ENCODE measurements around the gene PIGH.
A peak's percentile ranks its signal among the peaks of the same experiment; 100 is the strongest.

Gene PIGH

DNA sequence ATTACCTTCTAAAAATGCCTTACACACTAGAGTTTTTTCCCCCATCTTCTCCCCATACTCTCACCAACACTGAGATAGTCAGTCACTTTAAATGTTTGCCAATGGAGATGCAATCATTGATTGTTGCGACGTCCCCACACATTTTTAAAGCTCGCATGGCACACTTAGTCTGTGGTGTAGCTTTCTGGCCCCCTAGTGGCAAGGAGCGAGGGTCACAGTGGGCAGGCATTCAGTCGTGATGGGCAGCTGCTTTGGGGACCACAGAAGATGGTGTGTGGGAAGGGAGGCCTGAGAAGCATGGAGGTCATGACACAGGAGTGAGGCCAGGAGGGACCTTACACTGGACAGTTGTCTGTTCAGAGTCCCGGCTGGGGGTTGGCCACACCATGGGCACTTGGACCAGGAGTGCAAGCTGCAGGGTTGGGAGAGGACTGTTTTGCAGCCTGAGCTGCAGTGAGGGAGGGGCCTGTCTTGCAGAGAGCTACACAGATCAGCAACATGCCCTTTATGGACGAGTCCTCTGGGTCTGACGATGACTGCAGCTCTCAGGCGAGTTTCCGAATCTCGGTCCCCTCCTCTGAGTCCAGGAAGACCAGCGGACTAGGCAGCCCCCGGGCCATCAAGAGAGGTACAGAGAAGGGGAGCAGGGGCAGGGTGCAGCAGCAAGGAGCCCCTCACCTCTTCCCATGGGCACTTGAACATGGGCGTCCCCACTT is 28.6 kb downstream of the PIGH start:
- no peak overlapping the region for H2AFZ ChIP-seq (ENCODE audit: low read length)
- no peaks in the 10 kb centered on the region for H3K9me3 ChIP-seq (ENCODE audit: insufficient read depth, low read depth, low read length)
- no peaks in the 10 kb centered on the region for H3K36me3 ChIP-seq (ENCODE audit: insufficient read depth, low read length)
- H4K20me1 ChIP-seq (ENCODE audit: insufficient read depth, low read length, poor library complexity, severe bottlenecking), result no peaks in the 10 kb centered on the region
- no peaks in the 10 kb centered on the region for H3K79me2 ChIP-seq (ENCODE audit: insufficient read depth, low read length)
- no peak overlapping the region for H3K4me3 ChIP-seq (ENCODE audit: low read length, poor library complexity, severe bottlenecking)
- H3K9me2 ChIP-seq (replicated peaks; ENCODE audit: low read depth, low read length), result no peaks in the 10 kb centered on the region
- no peaks in the 10 kb centered on the region for H3K4me1 ChIP-seq (ENCODE audit: insufficient read depth, low read length, poor library complexity, severe bottlenecking)
- no peak overlapping the region for H3K9ac ChIP-seq (ENCODE audit: low read depth, low read length, poor library complexity, severe bottlenecking)
- no peaks in the 10 kb centered on the region for H3F3A ChIP-seq (ENCODE audit: low read depth)
- no peaks in the 10 kb centered on the region for H3K27me3 ChIP-seq (ENCODE audit: insufficient read depth, low read length, poor library complexity, severe bottlenecking)
- no peak overlapping the region for H3K4me2 ChIP-seq (ENCODE audit: low read depth, low read length, poor library complexity, severe bottlenecking)
- TF ChIP-seq EZH2phosphoT487 (IDR thresholded peaks at IDR 0.05; ENCODE audit: borderline replicate concordance), result no peak
- TF ChIP-seq CTCF (conservative IDR thresholded peaks at IDR 0.05; ENCODE audit: low read length), result peak; percentile 97

- no peak overlapping the region for H3K4me2 ChIP-seq (ENCODE audit: low read depth, low read length, poor library complexity, severe bottlenecking)
- H3K27me3 ChIP-seq (ENCODE audit: insufficient read depth, low read length, poor library complexity, severe bottlenecking), result no peaks in the 10 kb centered on the region
- H3F3A ChIP-seq (ENCODE audit: low read depth), result no peaks in the 10 kb centered on the region
Measured at GRCh38 chr14:67570453-67570852, 29.6 kb downstream of the PIGH start.

DNA sequence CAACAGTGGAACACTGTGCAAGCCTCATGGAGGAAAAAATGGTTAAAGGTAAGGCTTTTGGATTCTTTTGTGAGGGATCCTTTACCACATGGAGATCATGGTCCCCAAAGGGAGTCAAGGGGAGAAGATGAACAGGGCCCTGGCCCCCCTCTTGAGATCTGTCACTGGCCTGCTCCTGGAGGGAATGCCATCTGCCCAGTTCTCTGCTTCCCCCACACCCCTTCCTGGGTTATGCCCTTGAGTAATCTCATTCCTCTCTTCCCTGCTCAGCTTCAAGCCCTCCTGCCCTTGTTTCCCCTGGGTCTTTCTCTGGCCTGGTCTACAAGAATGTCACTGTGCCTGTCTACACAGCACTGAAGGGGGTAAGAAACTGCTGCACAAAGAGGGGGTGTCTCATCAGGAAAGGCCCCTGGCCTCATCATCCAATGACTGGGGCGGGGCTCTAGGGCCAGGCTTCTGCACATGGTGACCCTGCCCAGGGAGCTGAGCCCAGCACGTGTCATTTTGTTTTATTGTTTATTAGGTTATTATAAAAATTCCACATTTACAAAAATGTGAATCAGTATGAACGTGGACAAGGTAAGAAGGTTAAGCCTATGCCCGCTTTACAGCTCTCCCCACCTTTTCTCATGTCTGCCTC is 30.3 kb downstream of the PIGH start:
- Histone ChIP-seq H2AFZ (ENCODE audit: low read length) (peak overlapping the region; percentile 52; the same call in 1 of the 2 replicates), H3K4me1 (ENCODE audit: insufficient read depth, low read length, poor library complexity, severe bottlenecking) (no peaks in the 10 kb centered on the region), H4K20me1 (ENCODE audit: insufficient read depth, low read length, poor library complexity, severe bottlenecking) (no peaks in the 10 kb centered on the region), H3K9ac (ENCODE audit: low read depth, low read length, poor library complexity, severe bottlenecking) (no peak overlapping the region), H3K4me3 (ENCODE audit: low read length, poor library complexity, severe bottlenecking) (no peak overlapping the region), H3K36me3 (ENCODE audit: insufficient read depth, low read length) (no peaks in the 10 kb centered on the region), H3K4me2 (ENCODE audit: low read depth, low read length, poor library complexity, severe bottlenecking) (no peak overlapping the region), H3K9me2 (replicated peaks; ENCODE audit: low read depth, low read length) (no peaks in the 10 kb centered on the region), H3F3A (ENCODE audit: low read depth) (no peaks in the 10 kb centered on the region), H3K27me3 (ENCODE audit: insufficient read depth, low read length, poor library complexity, severe bottlenecking) (no peaks in the 10 kb centered on the region), H3K9me3 (ENCODE audit: insufficient read depth, low read depth, low read length) (no peaks in the 10 kb centered on the region), H3K79me2 (ENCODE audit: insufficient read depth, low read length) (no peaks in the 10 kb centered on the region)
- TF ChIP-seq EZH2phosphoT487 (IDR thresholded peaks at IDR 0.05; ENCODE audit: borderline replicate concordance), result no peak
- TF ChIP-seq CTCF (conservative IDR thresholded peaks at IDR 0.05; ENCODE audit: low read length), result no peak

More at GRCh38 chr14:67570453-67570852, 29.6 kb downstream of the PIGH start:
- H4K20me1 ChIP-seq (ENCODE audit: insufficient read depth, low read length, poor library complexity, severe bottlenecking), result no peaks in the 10 kb centered on the region
- H3K9ac ChIP-seq (ENCODE audit: low read depth, low read length, poor library complexity, severe bottlenecking), result no peak overlapping the region
- no peaks in the 10 kb centered on the region for H3K4me1 ChIP-seq (ENCODE audit: insufficient read depth, low read length, poor library complexity, severe bottlenecking)
- H3K9me3 ChIP-seq (ENCODE audit: insufficient read depth, low read depth, low read length), result no peaks in the 10 kb centered on the region
- no peaks in the 10 kb centered on the region for H3K36me3 ChIP-seq (ENCODE audit: insufficient read depth, low read length)
- no peak overlapping the region for H2AFZ ChIP-seq (ENCODE audit: low read length)
- TF ChIP-seq EZH2phosphoT487 (IDR thresholded peaks at IDR 0.05; ENCODE audit: borderline replicate concordance) (no peak), CTCF (conservative IDR thresholded peaks at IDR 0.05; ENCODE audit: low read length) (no peak)
- H3K9me2 ChIP-seq (replicated peaks; ENCODE audit: low read depth, low read length), result no peaks in the 10 kb centered on the region
- H3K79me2 ChIP-seq (ENCODE audit: insufficient read depth, low read length), result no peaks in the 10 kb centered on the region
- no peak overlapping the region for H3K4me3 ChIP-seq (ENCODE audit: low read length, poor library complexity, severe bottlenecking)
